ENCODE data around the gene RBM43. TPM values are rescaled to one million over a fixed set of nuclear protein-coding genes. Genes with fewer than 3 reads are reported as not detected.

RBM43 gene
- total and polyA plus RNA-seq, 7 donors, result 1.8 to 16.9 (median 8.6) TPM

- no peak for TF ChIP-seq EP300 (IDR thresholded peaks at IDR 0.05)
- TF ChIP-seq CTCF (IDR thresholded peaks at IDR 0.05), result no peak
- no peak for TF ChIP-seq POLR2A (IDR thresholded peaks at IDR 0.05)
- no peak for TF ChIP-seq POLR2AphosphoS5 (IDR thresholded peaks at IDR 0.05)
- no peaks in the 10 kb centered on the region for H3K27me3 ChIP-seq
- H3K9me3 ChIP-seq, result no peaks in the 10 kb centered on the region
- intact Hi-C loops (cut with DNase I), result loop anchor here (5.0 kb wide), 1 partner anchor 152 kb away; no protein-coding TSS in a partner anchor
- 76 to 88% methylated on average over 3 of the region's 3 CpGs for WGBS, 2 donors
- no peak overlapping the region for H3K4me3 ChIP-seq
- peak overlapping the region in 2 of 4 donors; percentile 0 to 21 for H3K27ac ChIP-seq
- no peak for DNase-seq
- peaks cover 0 to 49% (median 0%) of the 10 kb centered on the region in 4 donors for H3K36me3 ChIP-seq
- peaks cover 0 to 10% (median 4%) of the 10 kb centered on the region in 4 donors for H3K4me1 ChIP-seq
Measured at GRCh38 chr2:151269798-151270568, 8.3 kb upstream of the RBM43 start.

GRCh38 chr2:151268085-151268484 lies 6.4 kb upstream of the RBM43 start:
- TF ChIP-seq POLR2A (IDR thresholded peaks at IDR 0.05) (no peak), EP300 (IDR thresholded peaks at IDR 0.05) (no peak)

DNA sequence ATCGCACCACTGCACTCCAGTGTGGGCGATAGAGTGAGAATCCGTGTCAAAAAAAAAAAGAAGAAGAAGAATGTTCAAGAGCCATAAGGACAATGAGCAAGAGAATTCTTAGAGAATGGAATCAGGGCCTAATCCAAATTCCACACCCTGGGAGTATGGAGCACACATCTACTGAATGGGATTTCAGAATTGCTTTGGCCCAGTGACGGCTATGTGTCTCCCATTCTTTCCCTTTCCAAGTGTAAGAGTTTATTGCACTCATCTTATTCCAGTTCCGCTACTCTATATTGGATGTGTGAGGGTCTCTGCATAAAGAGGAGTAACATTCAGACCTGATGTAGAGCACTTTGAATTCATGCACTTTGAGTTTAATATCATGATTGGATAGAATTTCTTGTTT lies 5.9 kb upstream of the RBM43 start:
- peaks cover 0 to 25% (median 0%) of the 10 kb centered on the region in 4 donors for H3K36me3 ChIP-seq
- H3K4me1 ChIP-seq, result peaks cover 0 to 11% (median 5%) of the 10 kb centered on the region in 4 donors
- TF ChIP-seq CTCF (IDR thresholded peaks at IDR 0.05) (no peak), POLR2AphosphoS5 (IDR thresholded peaks at IDR 0.05) (no peak), EP300 (IDR thresholded peaks at IDR 0.05) (no peak), POLR2A (IDR thresholded peaks at IDR 0.05) (no peak)
- H3K27ac ChIP-seq, result no peak overlapping the region
- WGBS, 2 donors, result 97 to 98% methylated on average over 5 of the region's 5 CpGs
- H3K27me3 ChIP-seq, result no peaks in the 10 kb centered on the region
- H3K9me3 ChIP-seq, result no peaks in the 10 kb centered on the region
- intact Hi-C loops (cut with DNase I), result no loop called here
- no peak for DNase-seq
- no peak overlapping the region for H3K4me3 ChIP-seq

More at GRCh38 chr2:151268085-151268484, 6.4 kb upstream of the RBM43 start:
- Histone ChIP-seq H3K27ac (no peak overlapping the region), H3K27me3 (no peaks in the 10 kb centered on the region), H3K4me1 (peaks cover 0 to 10% (median 4%) of the 10 kb centered on the region in 4 donors), H3K36me3 (peaks cover 0 to 30% (median 0%) of the 10 kb centered on the region in 4 donors), H3K4me3 (no peak overlapping the region), H3K9me3 (no peaks in the 10 kb centered on the region)
- DNase-seq, result no peak
- intact Hi-C loops (cut with DNase I), result no loop called here

- Histone ChIP-seq H3K4me1 (peaks cover 0 to 18% (median 11%) of the 10 kb centered on the region in 4 donors), H3K9me3 (no peaks in the 10 kb centered on the region), H3K4me3 (no peak overlapping the region), H3K27ac (no peak overlapping the region), H3K36me3 (peaks cover 0 to 14% (median 0%) of the 10 kb centered on the region in 4 donors), H3K27me3 (no peaks in the 10 kb centered on the region)
- intact Hi-C loops (cut with DNase I), result no loop called here
- no peak for TF ChIP-seq POLR2A (IDR thresholded peaks at IDR 0.05)
- TF ChIP-seq EP300 (IDR thresholded peaks at IDR 0.05), result no peak
- TF ChIP-seq CTCF (IDR thresholded peaks at IDR 0.05), result no peak
- no peak for TF ChIP-seq POLR2AphosphoS5 (IDR thresholded peaks at IDR 0.05)
- DNase-seq, result no peak
Measured at GRCh38 chr2:151265991-151266390, 4.3 kb upstream of the RBM43 start.

DNA sequence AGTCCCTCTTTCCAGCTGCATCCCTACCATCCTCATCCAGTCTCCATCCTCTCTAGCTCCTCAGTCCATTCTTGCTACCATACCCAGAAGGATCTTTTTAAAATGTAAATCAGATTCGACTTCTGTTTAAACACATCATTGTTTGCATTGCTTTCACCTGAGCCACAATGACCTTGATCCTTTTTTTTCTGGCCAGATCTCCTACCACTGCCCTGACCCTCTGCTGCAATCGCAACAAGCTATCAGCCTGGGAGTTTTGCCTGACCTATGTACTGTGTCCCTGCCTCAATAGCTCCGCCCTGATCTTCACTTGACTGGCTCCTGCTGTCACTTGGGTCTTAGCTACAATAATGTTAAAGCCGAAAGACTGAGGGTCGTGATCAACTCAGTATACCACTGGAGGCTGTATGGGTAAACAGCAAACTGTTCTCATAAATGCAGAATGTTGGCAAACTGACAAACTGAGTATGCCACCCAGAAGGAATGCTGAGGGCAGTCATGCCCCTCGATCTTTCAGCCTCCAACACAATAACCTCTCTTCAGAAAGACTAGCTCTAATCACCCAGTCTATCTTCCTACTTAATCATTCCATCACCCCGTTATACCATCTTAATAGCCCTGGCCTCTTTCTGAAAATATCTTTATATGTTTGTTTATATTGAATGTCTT lies 2.6 kb upstream of the RBM43 start:
- WGBS, 2 donors, result 51 to 79% methylated on average over 7 of the region's 7 CpGs
- DNase-seq, result no peak
- Histone ChIP-seq H3K4me1 (peaks cover 0 to 20% (median 7%) of the 10 kb centered on the region in 4 donors), H3K4me3 (no peak overlapping the region), H3K9me3 (no peaks in the 10 kb centered on the region), H3K36me3 (no peaks in the 10 kb centered on the region), H3K27me3 (no peaks in the 10 kb centered on the region), H3K27ac (no peak overlapping the region)
- intact Hi-C loops (cut with DNase I), result loop anchor here (5.0 kb wide), 1 partner anchor 148 kb away; no protein-coding TSS in a partner anchor
- TF ChIP-seq EP300 (IDR thresholded peaks at IDR 0.05) (no peak), POLR2A (IDR thresholded peaks at IDR 0.05) (no peak), POLR2AphosphoS5 (IDR thresholded peaks at IDR 0.05) (no peak), CTCF (IDR thresholded peaks at IDR 0.05) (no peak)
